Activated naive CD4-positive, alpha-beta T cell treated with anti-CD3 and anti-CD28 coated beads, Interleukin-2, amount 50 U/mL, for 24 hours (primary cell): ENCODE results near the gene SIN3A.
A peak's percentile ranks its signal among the peaks of the same experiment; 100 is the strongest.
"Not testable (repeated sequence)": the region's sequence is repeated elsewhere in the genome, so short reads cannot be mapped to it uniquely, and the experiment has no call there.

Experiments used
- H3K27ac Mint-ChIP-seq: one replicate; pipeline ENCODE4 v1.8.0; 2021; ENCODE audit warnings: mild to moderate bottlenecking, mixed read lengths
- H3K27me3 Mint-ChIP-seq: one replicate; pipeline ENCODE4 v1.8.0; 2021; ENCODE audit warnings: mixed read lengths
- H3K36me3 Mint-ChIP-seq: one replicate; pipeline ENCODE4 v1.8.0; 2021; ENCODE audit warnings: mixed read lengths
- H3K4me1 Mint-ChIP-seq: one replicate; pipeline ENCODE4 v1.8.0; 2021; ENCODE audit warnings: mixed read lengths
- H3K4me3 Mint-ChIP-seq: one replicate; pipeline ENCODE4 v1.8.0; 2021; ENCODE audit warnings: mild to moderate bottlenecking, mixed read lengths
- H3K9me3 Mint-ChIP-seq: one replicate; pipeline ENCODE4 v1.8.0; 2021; ENCODE audit warnings: mixed read lengths

SIN3A gene

GRCh38 chr15:75451674-75452363 lies at the start of gene SIN3A:
Gene SIN3A (minus strand): TSS chr15:75451690. CDS start chr15:75430375, 21,315 bp downstream.
- H3K27ac Mint-ChIP-seq, result peak within 1 kb of the TSS; percentile 100
- peaks cover 46% of the 10 kb centered on the region for H3K4me1 Mint-ChIP-seq
- H3K9me3 Mint-ChIP-seq, result no peaks in the 10 kb centered on the region
- H3K27me3 Mint-ChIP-seq, result no peaks in the 10 kb centered on the region
- H3K4me3 Mint-ChIP-seq, result peak within 1 kb of the TSS; percentile 98
- no peaks in the 10 kb centered on the region for H3K36me3 Mint-ChIP-seq

GRCh38 chr15:75493732-75494131 lies 42.2 kb upstream of the SIN3A start:
- H3K9me3 Mint-ChIP-seq, result no peaks in the 10 kb centered on the region
- peaks cover 7% of the 10 kb centered on the region for H3K36me3 Mint-ChIP-seq
- H3K4me3 Mint-ChIP-seq, result no peak overlapping the region
- no peak overlapping the region for H3K27ac Mint-ChIP-seq
- H3K27me3 Mint-ChIP-seq, result no peaks in the 10 kb centered on the region
- no peaks in the 10 kb centered on the region for H3K4me1 Mint-ChIP-seq

- no peaks in the 10 kb centered on the region for H3K4me1 Mint-ChIP-seq
- peaks cover 12% of the 10 kb centered on the region for H3K36me3 Mint-ChIP-seq
- no peak overlapping the region for H3K4me3 Mint-ChIP-seq
- no peak overlapping the region for H3K27ac Mint-ChIP-seq
- H3K27me3 Mint-ChIP-seq, result no peaks in the 10 kb centered on the region
- no peaks in the 10 kb centered on the region for H3K9me3 Mint-ChIP-seq
These were observed 32.5 kb upstream of the SIN3A start for GRCh38 chr15:75483961-75484360.

GRCh38 chr15:75483556-75483955 lies 32.1 kb upstream of the SIN3A start:
- H3K27ac Mint-ChIP-seq, result not testable (repeated sequence)

GRCh38 chr15:75483106-75483505 lies 31.6 kb upstream of the SIN3A start:
- H3K36me3 Mint-ChIP-seq, result peaks cover 15% of the 10 kb centered on the region
- H3K27ac Mint-ChIP-seq, result no peak overlapping the region
- H3K4me1 Mint-ChIP-seq, result no peaks in the 10 kb centered on the region
- H3K9me3 Mint-ChIP-seq, result no peaks in the 10 kb centered on the region
- no peaks in the 10 kb centered on the region for H3K27me3 Mint-ChIP-seq
- H3K4me3 Mint-ChIP-seq, result no peak overlapping the region

More at GRCh38 chr15:75483556-75483955, 32.1 kb upstream of the SIN3A start:
- H3K27me3 Mint-ChIP-seq, H3K4me1 Mint-ChIP-seq, H3K9me3 Mint-ChIP-seq, H3K4me3 Mint-ChIP-seq: not testable (repeated sequence)
- peaks cover 12% of the 10 kb centered on the region for H3K36me3 Mint-ChIP-seq

GRCh38 chr15:75480463-75480862 lies 29.0 kb upstream of the SIN3A start:
- H3K27ac Mint-ChIP-seq, H3K27me3 Mint-ChIP-seq, H3K4me3 Mint-ChIP-seq, H3K9me3 Mint-ChIP-seq, H3K4me1 Mint-ChIP-seq: not testable (repeated sequence)
- H3K36me3 Mint-ChIP-seq, result peaks cover 15% of the 10 kb centered on the region

- Mint-ChIP-seq H3K27me3 (no peaks in the 10 kb centered on the region), H3K9me3 (no peaks in the 10 kb centered on the region), H3K27ac (no peak overlapping the region), H3K4me1 (no peaks in the 10 kb centered on the region), H3K4me3 (no peak overlapping the region), H3K36me3 (peaks cover 15% of the 10 kb centered on the region)
These were observed 28.2 kb upstream of the SIN3A start for GRCh38 chr15:75479670-75480069.

- not testable (repeated sequence) for H3K4me3 Mint-ChIP-seq, H3K9me3 Mint-ChIP-seq, H3K27ac Mint-ChIP-seq, H3K27me3 Mint-ChIP-seq, H3K4me1 Mint-ChIP-seq
- H3K36me3 Mint-ChIP-seq, result peaks cover 11% of the 10 kb centered on the region
These were observed 25.6 kb upstream of the SIN3A start for GRCh38 chr15:75477094-75477493.

- Mint-ChIP-seq H3K27me3 (no peaks in the 10 kb centered on the region), H3K4me1 (no peaks in the 10 kb centered on the region), H3K36me3 (peaks cover 13% of the 10 kb centered on the region), H3K27ac (no peak overlapping the region), H3K4me3 (no peak overlapping the region), H3K9me3 (no peaks in the 10 kb centered on the region)
These were observed 17.6 kb upstream of the SIN3A start for GRCh38 chr15:75468913-75469598.

GRCh38 chr15:75460646-75461045 lies 9.2 kb upstream of the SIN3A start:
- Mint-ChIP-seq H3K9me3 (no peaks in the 10 kb centered on the region), H3K27me3 (no peaks in the 10 kb centered on the region), H3K4me1 (peaks cover 6% of the 10 kb centered on the region), H3K4me3 (no peak overlapping the region), H3K27ac (no peak overlapping the region), H3K36me3 (no peaks in the 10 kb centered on the region)

- Mint-ChIP-seq H3K27ac (no peak overlapping the region), H3K4me3 (no peak overlapping the region)
These were observed 8.1 kb upstream of the SIN3A start for GRCh38 chr15:75459581-75459980.

GRCh38 chr15:75456710-75457109 lies 5.2 kb upstream of the SIN3A start:
- no peaks in the 10 kb centered on the region for H3K9me3 Mint-ChIP-seq
- peak overlapping the region; percentile 98 for H3K4me3 Mint-ChIP-seq
- H3K27me3 Mint-ChIP-seq, result no peaks in the 10 kb centered on the region
- H3K36me3 Mint-ChIP-seq, result no peaks in the 10 kb centered on the region
- peaks cover 14% of the 10 kb centered on the region for H3K4me1 Mint-ChIP-seq
- H3K27ac Mint-ChIP-seq, result peak overlapping the region; percentile 91

More at GRCh38 chr15:75459581-75459980, 8.1 kb upstream of the SIN3A start:
- no peaks in the 10 kb centered on the region for H3K9me3 Mint-ChIP-seq
- no peaks in the 10 kb centered on the region for H3K27me3 Mint-ChIP-seq
- H3K36me3 Mint-ChIP-seq, result no peaks in the 10 kb centered on the region
- H3K4me1 Mint-ChIP-seq, result peaks cover 6% of the 10 kb centered on the region

- Mint-ChIP-seq H3K4me3 (peak overlapping the region; percentile 98), H3K36me3 (no peaks in the 10 kb centered on the region), H3K4me1 (peaks cover 14% of the 10 kb centered on the region), H3K27me3 (no peaks in the 10 kb centered on the region), H3K27ac (peak overlapping the region; percentile 91), H3K9me3 (no peaks in the 10 kb centered on the region)
These were observed 4.6 kb upstream of the SIN3A start for GRCh38 chr15:75455982-75456531.

- Mint-ChIP-seq H3K27ac (peak overlapping the region; percentile 91), H3K4me3 (peak overlapping the region; percentile 98), H3K9me3 (no peaks in the 10 kb centered on the region), H3K36me3 (no peaks in the 10 kb centered on the region), H3K4me1 (peaks cover 14% of the 10 kb centered on the region), H3K27me3 (no peaks in the 10 kb centered on the region)
These were observed 4.0 kb upstream of the SIN3A start for GRCh38 chr15:75455424-75455981.

- Mint-ChIP-seq H3K27ac (peak overlapping the region; percentile 91), H3K36me3 (no peaks in the 10 kb centered on the region), H3K4me3 (peak overlapping the region; percentile 98), H3K9me3 (no peaks in the 10 kb centered on the region), H3K4me1 (peaks cover 22% of the 10 kb centered on the region), H3K27me3 (no peaks in the 10 kb centered on the region)
These were observed 3.2 kb upstream of the SIN3A start for GRCh38 chr15:75454471-75455378.
